ENCODE measurements around the gene RAP1GAP2. TPM values are rescaled to one million over a fixed set of nuclear protein-coding genes. Genes with fewer than 3 reads are reported as not detected.

RAP1GAP2 gene
- total RNA-seq, 2 experiments from 2014 or later = 11.3 to 28.2 TPM

DNA sequence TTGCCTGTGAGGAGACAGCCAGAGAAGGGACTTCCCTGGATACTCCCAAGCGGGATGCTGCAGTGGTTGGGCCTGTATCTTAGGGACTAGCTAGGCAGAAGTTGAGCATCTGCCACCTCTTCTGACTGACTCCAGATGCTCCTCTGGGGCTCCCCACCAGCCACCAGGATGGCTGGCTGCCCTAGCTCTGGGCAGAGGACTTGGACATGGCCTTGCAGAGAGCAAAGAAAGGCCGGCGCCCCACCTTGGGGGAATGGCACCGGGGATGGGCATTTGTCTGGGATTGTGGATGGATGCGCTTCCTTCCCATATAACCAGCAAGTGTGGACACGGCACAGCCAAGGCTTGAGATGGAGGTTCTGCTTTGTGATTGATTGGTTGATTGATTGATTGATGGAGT is 198.2 kb downstream of the RAP1GAP2 start:
- H4K20me1 ChIP-seq (ENCODE audit: insufficient read depth, low read length) = no peaks in the 10 kb centered on the region
- no peaks in the 10 kb centered on the region for H3K79me2 ChIP-seq (ENCODE audit: insufficient read depth, low read depth, low read length)
- no peaks in the 10 kb centered on the region for H3K9me3 ChIP-seq (ENCODE audit: low read length)
- H3K4me2 ChIP-seq (ENCODE audit: low read length) = no peak overlapping the region
- intact Hi-C loops (cut with micrococcal nuclease; ENCODE audit: unreplicated experiment) = no loop called here
- H3K27ac ChIP-seq (ENCODE audit: low read depth, low read length, poor library complexity, severe bottlenecking) = no peak overlapping the region
- TF ChIP-seq, protein P1, sequence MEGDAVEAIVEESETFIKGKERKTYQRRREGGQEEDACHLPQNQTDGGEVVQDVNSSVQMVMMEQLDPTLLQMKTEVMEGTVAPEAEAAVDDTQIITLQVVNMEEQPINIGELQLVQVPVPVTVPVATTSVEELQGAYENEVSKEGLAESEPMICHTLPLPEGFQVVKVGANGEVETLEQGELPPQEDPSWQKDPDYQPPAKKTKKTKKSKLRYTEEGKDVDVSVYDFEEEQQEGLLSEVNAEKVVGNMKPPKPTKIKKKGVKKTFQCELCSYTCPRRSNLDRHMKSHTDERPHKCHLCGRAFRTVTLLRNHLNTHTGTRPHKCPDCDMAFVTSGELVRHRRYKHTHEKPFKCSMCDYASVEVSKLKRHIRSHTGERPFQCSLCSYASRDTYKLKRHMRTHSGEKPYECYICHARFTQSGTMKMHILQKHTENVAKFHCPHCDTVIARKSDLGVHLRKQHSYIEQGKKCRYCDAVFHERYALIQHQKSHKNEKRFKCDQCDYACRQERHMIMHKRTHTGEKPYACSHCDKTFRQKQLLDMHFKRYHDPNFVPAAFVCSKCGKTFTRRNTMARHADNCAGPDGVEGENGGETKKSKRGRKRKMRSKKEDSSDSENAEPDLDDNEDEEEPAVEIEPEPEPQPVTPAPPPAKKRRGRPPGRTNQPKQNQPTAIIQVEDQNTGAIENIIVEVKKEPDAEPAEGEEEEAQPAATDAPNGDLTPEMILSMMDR (conservative IDR thresholded peaks at IDR 0.05; ENCODE audit: low read length) = no peak
- no peak for TF ChIP-seq EZH2phosphoT487 (IDR thresholded peaks at IDR 0.05; ENCODE audit: borderline replicate concordance, low read depth, low read length)
- ChIA-PET POLR2A (interaction anchor here (1.5 kb wide), 1 partner anchor 8 kb away, joined by 4 read pairs; no protein-coding TSS in a partner anchor), CTCF (ENCODE audit: unreplicated experiment) (no interaction called here)
- H3K9me2 ChIP-seq (ENCODE audit: insufficient read depth, low read length) = no peaks in the 10 kb centered on the region
- H3K4me3 ChIP-seq (ENCODE audit: low read depth, low read length, poor library complexity, severe bottlenecking) = no peak overlapping the region
- no peak overlapping the region for H2AFZ ChIP-seq (ENCODE audit: low read length)
- H3K4me1 ChIP-seq (ENCODE audit: insufficient read depth, low read length, poor library complexity, severe bottlenecking) = peaks cover 10% of the 10 kb centered on the region
- peaks cover 11% of the 10 kb centered on the region; the same call in 1 of the 2 replicates for H3K36me3 ChIP-seq (ENCODE audit: insufficient read depth, low read length)
- BruUV-seq (replicated peaks) = no TSS peak
- DNase-seq (ENCODE audit: low spot score) = no peak

DNA sequence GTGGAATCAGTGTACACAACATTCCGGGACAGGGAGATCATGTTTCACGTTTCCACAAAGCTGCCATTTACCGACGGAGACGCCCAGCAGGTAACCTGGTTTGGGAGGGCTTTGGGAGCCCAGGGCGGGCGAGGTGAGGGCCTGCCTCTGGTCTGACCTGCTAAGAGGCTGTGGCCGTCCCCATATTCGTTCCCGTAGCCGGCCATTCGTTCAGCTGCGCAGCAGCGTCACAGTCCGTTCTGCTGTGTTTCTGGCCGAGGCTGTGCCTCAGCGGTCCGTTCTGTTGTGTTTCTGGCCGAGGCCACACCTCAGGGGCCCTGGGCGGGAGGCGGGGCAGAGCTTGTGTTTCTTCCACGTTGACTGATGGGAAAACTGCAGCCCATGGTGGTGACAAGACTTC is 199.1 kb downstream of the RAP1GAP2 start:
- H3K27ac ChIP-seq (ENCODE audit: low read depth, low read length, poor library complexity, severe bottlenecking) = no peak overlapping the region
- intact Hi-C loops (cut with micrococcal nuclease; ENCODE audit: unreplicated experiment) = no loop called here
- no peaks in the 10 kb centered on the region for H3K9me3 ChIP-seq (ENCODE audit: low read length)
- peaks cover 8% of the 10 kb centered on the region for H3K4me1 ChIP-seq (ENCODE audit: insufficient read depth, low read length, poor library complexity, severe bottlenecking)
- no peak for DNase-seq (ENCODE audit: low spot score)
- H3K9me2 ChIP-seq (ENCODE audit: insufficient read depth, low read length) = no peaks in the 10 kb centered on the region
- CTCF ChIA-PET (ENCODE audit: unreplicated experiment) = no interaction called here
- H2AFZ ChIP-seq (ENCODE audit: low read length) = no peak overlapping the region
- TF ChIP-seq EZH2phosphoT487 (IDR thresholded peaks at IDR 0.05; ENCODE audit: borderline replicate concordance, low read depth, low read length) = no peak
- TF ChIP-seq, protein P1 (conservative IDR thresholded peaks at IDR 0.05; ENCODE audit: low read length) = no peak
- no peaks in the 10 kb centered on the region for H3K79me2 ChIP-seq (ENCODE audit: insufficient read depth, low read depth, low read length)
- POLR2A ChIA-PET = no interaction called here
- H3K4me3 ChIP-seq (ENCODE audit: low read depth, low read length, poor library complexity, severe bottlenecking) = no peak overlapping the region
- no peaks in the 10 kb centered on the region for H4K20me1 ChIP-seq (ENCODE audit: insufficient read depth, low read length)
- H3K36me3 ChIP-seq (ENCODE audit: insufficient read depth, low read length) = peaks cover 14% of the 10 kb centered on the region; the same call in 1 of the 2 replicates
- no TSS peak for BruUV-seq (replicated peaks)
- H3K4me2 ChIP-seq (ENCODE audit: low read length) = no peak overlapping the region

DNA sequence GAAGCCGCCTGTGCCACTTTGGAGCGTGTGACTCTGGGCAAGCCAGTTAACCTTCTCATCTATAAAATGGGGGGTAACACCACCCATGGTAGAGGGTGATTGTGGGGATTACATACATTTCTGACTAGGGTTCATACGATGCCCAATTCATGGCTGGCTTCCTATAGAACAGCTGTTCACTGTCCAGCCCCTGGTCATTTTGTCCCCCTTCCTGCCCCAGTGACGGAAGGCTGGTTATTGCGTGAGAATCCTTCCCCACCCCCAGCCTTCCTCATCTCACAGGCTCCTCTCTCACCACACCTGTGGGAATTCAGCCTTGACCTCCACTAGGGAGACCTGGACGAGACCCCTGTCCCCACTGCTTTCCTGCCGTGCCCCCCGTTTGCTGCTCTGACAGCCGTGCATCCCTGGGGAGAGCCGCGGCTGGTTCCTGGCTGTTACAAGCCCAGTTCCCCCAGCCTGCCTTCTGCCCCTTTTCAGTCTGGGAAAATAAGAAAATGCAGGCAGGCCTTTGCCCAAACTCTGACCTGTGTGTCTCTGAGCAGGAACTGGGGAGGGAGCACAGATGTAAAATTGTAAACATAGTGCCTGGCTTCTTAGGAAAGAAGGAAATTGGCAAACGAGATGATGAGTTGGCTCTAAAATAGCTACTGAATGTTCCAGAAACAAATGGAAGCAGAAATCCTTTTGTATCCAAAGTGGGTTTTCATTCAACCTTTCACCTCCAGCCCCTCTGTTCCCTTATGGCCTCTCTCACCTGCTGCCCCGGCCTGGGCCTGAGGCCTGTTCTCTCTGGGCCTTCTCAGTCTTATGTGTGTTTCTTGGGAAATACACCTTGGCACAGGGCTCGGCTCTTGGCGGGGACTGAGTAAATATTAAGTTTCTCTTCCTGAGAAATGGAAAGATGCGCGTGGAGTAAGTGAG is 199.9 kb downstream of the RAP1GAP2 start:
- Histone ChIP-seq H3K4me1 (ENCODE audit: insufficient read depth, low read length, poor library complexity, severe bottlenecking) (peaks cover 9% of the 10 kb centered on the region), H3K79me2 (ENCODE audit: insufficient read depth, low read depth, low read length) (no peaks in the 10 kb centered on the region), H3K4me2 (ENCODE audit: low read length) (no peak overlapping the region), H4K20me1 (ENCODE audit: insufficient read depth, low read length) (no peaks in the 10 kb centered on the region), H2AFZ (ENCODE audit: low read length) (no peak overlapping the region), H3K27ac (ENCODE audit: low read depth, low read length, poor library complexity, severe bottlenecking) (no peak overlapping the region), H3K9me3 (ENCODE audit: low read length) (no peaks in the 10 kb centered on the region), H3K36me3 (ENCODE audit: insufficient read depth, low read length) (peaks cover 14% of the 10 kb centered on the region; the same call in 1 of the 2 replicates), H3K4me3 (ENCODE audit: low read depth, low read length, poor library complexity, severe bottlenecking) (no peak overlapping the region), H3K9me2 (ENCODE audit: insufficient read depth, low read length) (no peaks in the 10 kb centered on the region)
- intact Hi-C loops (cut with micrococcal nuclease; ENCODE audit: unreplicated experiment) = no loop called here
- no TSS peak for BruUV-seq (replicated peaks)
- DNase-seq (ENCODE audit: low spot score) = no peak
- TF ChIP-seq, protein P1 (conservative IDR thresholded peaks at IDR 0.05; ENCODE audit: low read length) = no peak
- POLR2A ChIA-PET = no interaction called here
- CTCF ChIA-PET (ENCODE audit: unreplicated experiment) = no interaction called here
